Panc1 (cell line): Measurements from ENCODE around the gene SRRM3. TPM values are rescaled to one million over a fixed set of nuclear protein-coding genes. Genes with fewer than 3 reads are reported as not detected.
"Not testable (repeated sequence)": the region's sequence is repeated elsewhere in the genome, so short reads cannot be mapped to it uniquely, and the experiment has no call there.

Experiments
- ATAC-seq: fragments of 200-7000 bp; cut with Tn5 transposase; 2 replicates; pipeline ENCODE4 v1.9.1; 2020; ENCODE audit warnings: mild to moderate bottlenecking, moderate library complexity
- BruUV-seq: library from RNA; stranded (reverse); fragments of 400-500 nt; replicated peaks from 2 replicates; lab custom pipeline; 2021; lab: Mats Ljungman, UMichigan
- CTCF ChIA-PET: fragments of 300-600 bp; sonication (Branson Sonifier 250); formaldehyde crosslinking; loops from one replicate; lab custom pipeline; 2022; ENCODE audit warnings: antibody characterized with exemption; lab: Charles Lee
- POLR2A ChIA-PET: fragments of 300-600 bp; sonication (Branson Sonifier 250); formaldehyde crosslinking; loops from one replicate; lab custom pipeline; 2022; ENCODE audit warnings: antibody characterized with exemption; lab: Charles Lee
- DNase-seq: peaks from one replicate; pipeline ENCODE4 v3.0.0-alpha.2; 2010; ENCODE audit warnings: low read depth, low spot score
- H3K27ac ChIP-seq: 2 replicates; pipeline ENCODE4 v1.5.1; 2011; ENCODE audit warnings: mild to moderate bottlenecking, low read length, inconsistent platforms
- H3K27me3 ChIP-seq: fragments of 200-500 bp; sonication (Bioruptor generic); 2 replicates; pipeline ENCODE4 v1.6.0; 2014; ENCODE audit warnings: low read length, inconsistent platforms; ENCODE audit not compliant: control insufficient read depth, insufficient read depth
- H3K36me3 ChIP-seq: fragments of 200-500 bp; sonication (Bioruptor generic); 2 replicates; pipeline ENCODE4 v1.5.1; 2014; ENCODE audit warnings: inconsistent platforms, mild to moderate bottlenecking, low read length, moderate library complexity; ENCODE audit not compliant: control insufficient read depth, insufficient read depth
- H3K4me1 ChIP-seq: 2 replicates; pipeline ENCODE4 v1.5.1; 2011; ENCODE audit warnings: inconsistent platforms, mild to moderate bottlenecking, low read length, moderate library complexity; ENCODE audit not compliant: control insufficient read depth, insufficient read depth
- H3K4me3 ChIP-seq, 2 experiments: 2 replicates each; pipeline ENCODE4 v1.5.1; 2011 to 2012; ENCODE audit warnings: low read depth in 2 of 2, low read length in 2 of 2, mild to moderate bottlenecking in 2 of 2, inconsistent platforms in 1 of 2, moderate library complexity in 1 of 2
- H3K9me3 ChIP-seq: fragments of 200-500 bp; sonication (Bioruptor generic); 2 replicates; pipeline ENCODE4 v1.5.1; 2014; ENCODE audit warnings: low read depth, mild to moderate bottlenecking, inconsistent platforms, low read length, moderate library complexity; ENCODE audit not compliant: control insufficient read depth, insufficient read depth
- POLR2AphosphoS5 ChIP-seq: IDR thresholded peaks from 2 replicates; pipeline ENCODE4 v1.6.1; 2012; ENCODE audit warnings: mild to moderate bottlenecking, low read depth, low read length, moderate library complexity
- SIN3A ChIP-seq: IDR thresholded peaks from 2 replicates; pipeline ENCODE4 v1.6.1; 2012; ENCODE audit warnings: low read depth, mild to moderate bottlenecking, low read length, moderate library complexity, borderline replicate concordance; ENCODE audit not compliant: insufficient read depth
- TCF7L2 ChIP-seq: IDR thresholded peaks from 2 replicates; pipeline ENCODE4 v1.6.1; 2011; ENCODE audit warnings: mild to moderate bottlenecking, low read depth, low read length, inconsistent platforms
- in situ Hi-C: cut with HindIII; loops from 2 replicates; pipeline ENCODE4 v1.10.0; 2016; ENCODE audit warnings: low sequenced_read_pairs, low pct_unique_long_range_greater_than_20kb
- intact Hi-C: fragments of 100-400 bp; cut with micrococcal nuclease; formaldehyde crosslinking; loops from one replicate; pipeline ENCODE4 v1.10.0; 2022; ENCODE audit not compliant: unreplicated experiment
- total RNA-seq: library from RNA; stranded (reverse); gene quantifications from one replicate; pipeline ENCODE4 v1.2.1, GENCODE V29; 2021; ENCODE audit not compliant: unreplicated experiment
- TF ChIP-seq, protein P1 (sequence below): fragments of 450-650 bp; IDR thresholded peaks from 2 replicates; pipeline ENCODE4 v1.5.1; 2017; ENCODE audit warnings: mild to moderate bottlenecking
- TF ChIP-seq, protein P2 (sequence below), 2 experiments: IDR thresholded peaks; 2 replicates each; pipeline ENCODE4 v1.6.1; 2011 to 2012; ENCODE audit warnings: low read depth in 2 of 2, control low read depth in 1 of 2, low read length in 1 of 2, mild to moderate bottlenecking in 1 of 2, moderate library complexity in 1 of 2; ENCODE audit not compliant: insufficient read depth in 1 of 2

The SRRM3 gene
- total RNA-seq, 1 experiment from 2014 or later, result 8.5 TPM

DNA sequence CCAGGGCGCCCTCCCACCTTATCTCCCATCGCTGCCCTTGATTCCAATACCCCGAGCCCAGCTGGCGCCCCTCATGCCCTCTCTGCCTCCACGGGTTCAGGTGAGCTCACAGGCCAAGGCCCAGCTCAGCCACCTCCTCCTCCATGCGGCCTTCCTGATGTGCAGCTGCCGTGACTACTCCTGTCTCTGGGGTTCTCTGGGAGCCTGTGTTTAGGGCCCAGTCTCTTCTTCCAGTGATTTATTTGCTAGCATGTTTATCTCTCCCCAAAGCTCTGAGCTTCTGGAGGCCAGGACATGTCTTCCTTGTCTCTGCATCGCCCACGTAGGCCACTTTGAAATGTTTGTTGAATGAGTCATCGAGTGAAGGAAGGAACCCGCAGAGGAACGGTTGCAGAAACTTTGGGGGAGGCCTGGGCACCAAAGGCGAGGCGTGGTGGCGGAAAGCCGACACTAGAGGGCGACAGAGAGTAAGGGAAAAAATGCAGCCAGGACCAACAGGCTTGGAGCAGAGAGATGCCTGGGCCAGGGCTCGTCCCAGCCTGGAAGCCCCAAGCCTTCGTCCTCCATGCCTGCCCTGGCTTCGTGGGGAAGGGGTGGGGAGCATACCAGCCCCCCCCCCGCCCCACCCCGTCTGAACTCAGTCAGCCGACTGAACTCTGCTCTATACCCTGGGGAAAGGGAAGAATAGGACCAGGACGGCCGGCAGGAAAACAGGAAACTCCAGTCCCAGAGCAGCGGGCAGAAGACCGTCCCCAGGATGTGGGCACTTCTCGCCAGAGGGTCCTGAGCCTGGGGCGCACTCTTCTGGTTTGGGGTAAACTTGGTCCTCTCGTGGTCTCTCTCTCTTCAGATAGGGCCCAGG is 89.9 kb downstream of the SRRM3 start:
- Histone ChIP-seq H3K36me3 (no peaks in the 10 kb centered on the region), H3K4me1 (peaks cover 54% of the 10 kb centered on the region), H3K27me3 (no peaks in the 10 kb centered on the region), H3K4me3 (peak overlapping the region; percentile 24 to 47), H3K27ac (peak overlapping the region; percentile 96), H3K9me3 (no peaks in the 10 kb centered on the region)
- DNase-seq (peak; percentile 99), ATAC-seq (peak; percentile 90)
- BruUV-seq, result no TSS peak
- TF ChIP-seq, protein P1, sequence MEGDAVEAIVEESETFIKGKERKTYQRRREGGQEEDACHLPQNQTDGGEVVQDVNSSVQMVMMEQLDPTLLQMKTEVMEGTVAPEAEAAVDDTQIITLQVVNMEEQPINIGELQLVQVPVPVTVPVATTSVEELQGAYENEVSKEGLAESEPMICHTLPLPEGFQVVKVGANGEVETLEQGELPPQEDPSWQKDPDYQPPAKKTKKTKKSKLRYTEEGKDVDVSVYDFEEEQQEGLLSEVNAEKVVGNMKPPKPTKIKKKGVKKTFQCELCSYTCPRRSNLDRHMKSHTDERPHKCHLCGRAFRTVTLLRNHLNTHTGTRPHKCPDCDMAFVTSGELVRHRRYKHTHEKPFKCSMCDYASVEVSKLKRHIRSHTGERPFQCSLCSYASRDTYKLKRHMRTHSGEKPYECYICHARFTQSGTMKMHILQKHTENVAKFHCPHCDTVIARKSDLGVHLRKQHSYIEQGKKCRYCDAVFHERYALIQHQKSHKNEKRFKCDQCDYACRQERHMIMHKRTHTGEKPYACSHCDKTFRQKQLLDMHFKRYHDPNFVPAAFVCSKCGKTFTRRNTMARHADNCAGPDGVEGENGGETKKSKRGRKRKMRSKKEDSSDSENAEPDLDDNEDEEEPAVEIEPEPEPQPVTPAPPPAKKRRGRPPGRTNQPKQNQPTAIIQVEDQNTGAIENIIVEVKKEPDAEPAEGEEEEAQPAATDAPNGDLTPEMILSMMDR, result peak; percentile 95
- TF ChIP-seq SIN3A (no peak), TCF7L2 (no peak), POLR2AphosphoS5 (peak; percentile 60; the same call in 1 of the 2 replicates)
- TF ChIP-seq, protein P2, sequence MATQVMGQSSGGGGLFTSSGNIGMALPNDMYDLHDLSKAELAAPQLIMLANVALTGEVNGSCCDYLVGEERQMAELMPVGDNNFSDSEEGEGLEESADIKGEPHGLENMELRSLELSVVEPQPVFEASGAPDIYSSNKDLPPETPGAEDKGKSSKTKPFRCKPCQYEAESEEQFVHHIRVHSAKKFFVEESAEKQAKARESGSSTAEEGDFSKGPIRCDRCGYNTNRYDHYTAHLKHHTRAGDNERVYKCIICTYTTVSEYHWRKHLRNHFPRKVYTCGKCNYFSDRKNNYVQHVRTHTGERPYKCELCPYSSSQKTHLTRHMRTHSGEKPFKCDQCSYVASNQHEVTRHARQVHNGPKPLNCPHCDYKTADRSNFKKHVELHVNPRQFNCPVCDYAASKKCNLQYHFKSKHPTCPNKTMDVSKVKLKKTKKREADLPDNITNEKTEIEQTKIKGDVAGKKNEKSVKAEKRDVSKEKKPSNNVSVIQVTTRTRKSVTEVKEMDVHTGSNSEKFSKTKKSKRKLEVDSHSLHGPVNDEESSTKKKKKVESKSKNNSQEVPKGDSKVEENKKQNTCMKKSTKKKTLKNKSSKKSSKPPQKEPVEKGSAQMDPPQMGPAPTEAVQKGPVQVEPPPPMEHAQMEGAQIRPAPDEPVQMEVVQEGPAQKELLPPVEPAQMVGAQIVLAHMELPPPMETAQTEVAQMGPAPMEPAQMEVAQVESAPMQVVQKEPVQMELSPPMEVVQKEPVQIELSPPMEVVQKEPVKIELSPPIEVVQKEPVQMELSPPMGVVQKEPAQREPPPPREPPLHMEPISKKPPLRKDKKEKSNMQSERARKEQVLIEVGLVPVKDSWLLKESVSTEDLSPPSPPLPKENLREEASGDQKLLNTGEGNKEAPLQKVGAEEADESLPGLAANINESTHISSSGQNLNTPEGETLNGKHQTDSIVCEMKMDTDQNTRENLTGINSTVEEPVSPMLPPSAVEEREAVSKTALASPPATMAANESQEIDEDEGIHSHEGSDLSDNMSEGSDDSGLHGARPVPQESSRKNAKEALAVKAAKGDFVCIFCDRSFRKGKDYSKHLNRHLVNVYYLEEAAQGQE (IDR thresholded peaks at IDR 0.05; ENCODE audit: insufficient read depth in 1 of 2, low read depth in 2 of 2, low read length in 1 of 2), result no peak
- in situ Hi-C loops (no loop called here), intact Hi-C loops (loop anchor here (1.0 kb wide), 1 partner anchor 23 kb away; no protein-coding TSS in a partner anchor)
- ChIA-PET CTCF (interaction anchor here (0.6 to 2.2 kb wide), 5 partner anchors 9 to 125 kb away, joined by 3 to 23 read pairs (median 4); no protein-coding TSS in a partner anchor), POLR2A (interaction anchor here (0.6 to 0.9 kb wide), 4 partner anchors 13 to 68 kb away, joined by 3 to 20 read pairs (median 3); no protein-coding TSS in a partner anchor)

DNA sequence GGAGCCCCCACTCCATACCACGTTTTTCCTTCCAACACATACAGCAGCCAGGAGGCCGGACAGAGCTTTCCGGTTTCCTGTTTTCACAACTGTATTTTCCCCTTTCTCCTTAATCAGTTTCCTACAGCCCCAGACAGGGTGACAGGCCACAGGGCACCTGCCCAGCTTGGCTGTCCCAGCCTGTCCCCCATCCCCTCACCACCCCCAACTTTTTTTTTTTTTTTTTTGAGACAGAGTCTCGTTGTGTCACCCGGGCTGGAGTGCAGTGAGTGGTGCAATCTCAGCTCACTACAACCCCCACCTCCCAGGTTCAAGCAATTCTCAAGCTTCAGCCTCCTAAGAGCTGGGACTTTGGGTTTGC is 90.5 kb downstream of the SRRM3 start:
- intact Hi-C loops (no loop called here), in situ Hi-C loops (no loop called here)
- TSS peak; percentile 90 for BruUV-seq
- DNase-seq, result no peak
- TF ChIP-seq, protein P2 (IDR thresholded peaks at IDR 0.05; ENCODE audit: insufficient read depth in 1 of 2, low read depth in 2 of 2, low read length in 1 of 2), result no peak
- no peak for TF ChIP-seq TCF7L2
- no peak for TF ChIP-seq POLR2AphosphoS5
- no peak for TF ChIP-seq SIN3A
- TF ChIP-seq, protein P1, result no peak
- H3K9me3 ChIP-seq, result no peaks in the 10 kb centered on the region
- H3K4me1 ChIP-seq, result peaks cover 50% of the 10 kb centered on the region
- peak overlapping the region; percentile 24 to 47 for H3K4me3 ChIP-seq
- CTCF ChIA-PET, result interaction anchor here (0.5 to 2.2 kb wide), 6 partner anchors 11 to 125 kb away, joined by 3 to 23 read pairs (median 4); no protein-coding TSS in a partner anchor
- H3K36me3 ChIP-seq, result no peaks in the 10 kb centered on the region
- peak overlapping the region; percentile 96 for H3K27ac ChIP-seq
- no peaks in the 10 kb centered on the region for H3K27me3 ChIP-seq
- peak; percentile 23 for ATAC-seq
- POLR2A ChIA-PET, result interaction anchor here (0.6 to 0.9 kb wide), 5 partner anchors 11 to 68 kb away, joined by 3 to 20 read pairs (median 4); no protein-coding TSS in a partner anchor

DNA sequence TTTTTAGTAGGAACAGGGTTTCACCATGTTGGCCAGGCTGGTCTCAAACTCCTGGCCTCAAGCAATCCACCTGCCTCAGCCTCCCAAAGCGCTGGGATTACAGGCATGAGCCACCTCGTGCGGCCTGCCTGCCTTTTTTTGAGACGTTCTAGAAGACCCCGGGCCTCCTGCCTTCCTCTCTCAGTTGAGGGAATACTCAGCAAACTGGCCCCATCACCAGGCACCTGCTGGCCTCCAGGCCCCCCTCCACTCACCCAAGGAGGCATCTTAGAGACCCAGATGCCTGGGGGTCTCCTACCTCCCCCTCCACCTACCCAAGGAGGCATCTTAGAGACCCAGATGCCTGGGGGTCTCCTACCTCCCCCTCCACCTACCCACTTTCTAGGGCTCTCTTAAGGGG is 91.2 kb downstream of the SRRM3 start:
- intact Hi-C loops, H3K4me3 ChIP-seq, H3K9me3 ChIP-seq, H3K27me3 ChIP-seq, DNase-seq, H3K36me3 ChIP-seq, in situ Hi-C loops, BruUV-seq, ATAC-seq: not testable (repeated sequence)
- ChIA-PET POLR2A (interaction anchor here (0.6 to 0.7 kb wide), 2 partner anchors 10 to 26 kb away, joined by 4 to 9 read pairs; no protein-coding TSS in a partner anchor), CTCF (interaction anchor here (0.6 to 2.2 kb wide), 4 partner anchors 11 to 126 kb away, joined by 3 to 23 read pairs (median 10); no protein-coding TSS in a partner anchor)
- Histone ChIP-seq H3K4me1 (peaks cover 48% of the 10 kb centered on the region), H3K27ac (peak overlapping the region; percentile 91)
